ENCODE data around the gene NCOA3. TPM values are rescaled to one million over a fixed set of nuclear protein-coding genes. Genes with fewer than 3 reads are reported as not detected.

NCOA3 gene
- polyA plus RNA-seq, 3 donors, result 13.5 to 21.8 (median 21.3) TPM

DNA sequence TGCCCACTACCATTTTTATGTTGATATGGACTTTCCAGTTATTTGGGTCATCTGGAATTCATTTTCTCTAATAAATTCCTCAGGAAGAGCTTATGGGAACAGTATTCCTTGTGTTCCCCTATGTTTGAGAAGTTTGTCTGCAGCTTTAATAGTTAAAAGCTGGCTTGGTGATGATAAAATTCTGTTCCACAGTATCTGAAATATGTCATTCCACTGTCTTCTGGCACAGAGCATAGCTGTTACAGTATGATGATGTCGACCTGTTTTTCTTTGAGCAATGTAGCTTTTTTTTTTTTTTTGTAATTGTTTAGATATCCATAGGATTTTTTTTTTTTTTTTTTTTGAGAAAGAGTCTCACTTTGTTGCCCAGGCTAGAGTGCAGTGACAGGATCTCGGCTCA, 43.2 kb downstream of the NCOA3 start:
- H3K79me2 ChIP-seq (ENCODE audit: insufficient read depth, low read length), result peaks cover 87% of the 10 kb centered on the region
- no peak overlapping the region for H2AFZ ChIP-seq (ENCODE audit: insufficient read depth, low read depth, low read length, poor library complexity, severe bottlenecking)
- peaks cover 9 to 15% of the 10 kb centered on the region in 2 donors for H3K4me1 ChIP-seq (ENCODE audit: control insufficient read depth in 1 of 2, insufficient read depth in 2 of 2, low read length in 2 of 2)
- no peak overlapping the region for H3K27ac ChIP-seq (ENCODE audit: low read depth in 1 of 2, low read length in 2 of 2)
- Mint-ChIP-seq H3K27me3 (ENCODE audit: low read depth in 3 of 3) (peaks cover 0 to 3% (median 0%) of the 10 kb centered on the region in 3 donors), H3K9me3 (no peaks in the 10 kb centered on the region), H3K27ac (peak overlapping the region in 3 of 7 donors; percentile 21 to 37 (median 35)), H3K4me3 (no peak overlapping the region), H3K4me1 (peaks cover 19% of the 10 kb centered on the region), H3K36me3 (peaks cover 19 to 41% of the 10 kb centered on the region in 2 donors)
- intact Hi-C loops (cut with micrococcal nuclease), result no loop called here
- no peaks in the 10 kb centered on the region for H3K9me3 ChIP-seq (replicated peaks in 1 of 2; ENCODE audit: control insufficient read depth in 1 of 2, insufficient read depth in 1 of 2, low read length in 2 of 2)
- H3K4me2 ChIP-seq (replicated peaks; ENCODE audit: extremely low read depth, low read length, poor library complexity, severe bottlenecking), result no peak overlapping the region
- no peak overlapping the region for H3K4me3 ChIP-seq (replicated peaks in 1 of 3; ENCODE audit: low read depth in 2 of 3, low read length in 3 of 3)
- DNase-seq, result no peak
- TF ChIP-seq, protein P1, sequence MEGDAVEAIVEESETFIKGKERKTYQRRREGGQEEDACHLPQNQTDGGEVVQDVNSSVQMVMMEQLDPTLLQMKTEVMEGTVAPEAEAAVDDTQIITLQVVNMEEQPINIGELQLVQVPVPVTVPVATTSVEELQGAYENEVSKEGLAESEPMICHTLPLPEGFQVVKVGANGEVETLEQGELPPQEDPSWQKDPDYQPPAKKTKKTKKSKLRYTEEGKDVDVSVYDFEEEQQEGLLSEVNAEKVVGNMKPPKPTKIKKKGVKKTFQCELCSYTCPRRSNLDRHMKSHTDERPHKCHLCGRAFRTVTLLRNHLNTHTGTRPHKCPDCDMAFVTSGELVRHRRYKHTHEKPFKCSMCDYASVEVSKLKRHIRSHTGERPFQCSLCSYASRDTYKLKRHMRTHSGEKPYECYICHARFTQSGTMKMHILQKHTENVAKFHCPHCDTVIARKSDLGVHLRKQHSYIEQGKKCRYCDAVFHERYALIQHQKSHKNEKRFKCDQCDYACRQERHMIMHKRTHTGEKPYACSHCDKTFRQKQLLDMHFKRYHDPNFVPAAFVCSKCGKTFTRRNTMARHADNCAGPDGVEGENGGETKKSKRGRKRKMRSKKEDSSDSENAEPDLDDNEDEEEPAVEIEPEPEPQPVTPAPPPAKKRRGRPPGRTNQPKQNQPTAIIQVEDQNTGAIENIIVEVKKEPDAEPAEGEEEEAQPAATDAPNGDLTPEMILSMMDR (IDR thresholded peaks at IDR 0.05), result no peak
- 100% methylated on average over 1 of the region's 2 CpGs for WGBS (ENCODE audit: insufficient coverage)
- peaks cover 3% of the 10 kb centered on the region in 2 donors for H3K36me3 ChIP-seq (replicated peaks in 1 of 2; ENCODE audit: control insufficient read depth in 1 of 2, insufficient read depth in 2 of 2, low read length in 2 of 2)
- peaks cover 97% of the 10 kb centered on the region for H4K20me1 ChIP-seq (ENCODE audit: insufficient read depth, low read length)
- H3K9ac ChIP-seq (ENCODE audit: insufficient read depth, low read length, poor library complexity, severe bottlenecking), result no peak overlapping the region
- no peaks in the 10 kb centered on the region for H3K27me3 ChIP-seq (ENCODE audit: control insufficient read depth in 2 of 2, insufficient read depth in 2 of 2, low read length in 2 of 2)

DNA sequence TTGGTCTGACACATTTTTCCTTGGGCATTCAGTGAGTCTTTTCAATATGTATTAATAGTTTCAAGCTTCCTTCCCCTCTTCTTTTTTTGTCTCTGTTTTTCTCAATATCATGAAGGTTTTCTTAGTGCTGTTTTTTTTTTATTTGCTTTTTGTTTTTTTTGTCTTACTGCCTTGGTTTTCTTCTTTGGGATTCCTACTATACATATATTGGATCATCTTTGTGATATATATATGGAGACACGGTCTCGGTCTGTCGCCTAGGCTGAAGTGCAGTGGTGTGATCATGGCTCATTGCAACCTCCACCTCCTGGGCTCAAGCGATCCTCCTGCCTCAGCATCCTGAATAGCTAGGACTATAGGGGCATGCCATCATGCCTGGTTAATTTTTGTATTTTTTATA, 43.8 kb downstream of the NCOA3 start:
- H3K4me1 ChIP-seq (ENCODE audit: control insufficient read depth in 1 of 2, insufficient read depth in 2 of 2, low read length in 2 of 2), result peaks cover 9% of the 10 kb centered on the region in 2 donors
- no peak overlapping the region for H3K27ac ChIP-seq (ENCODE audit: low read depth in 1 of 2, low read length in 2 of 2)
- H3K4me1 Mint-ChIP-seq, result peaks cover 14% of the 10 kb centered on the region
- H3K27me3 Mint-ChIP-seq (ENCODE audit: low read depth in 3 of 3), result peaks cover 0 to 3% (median 0%) of the 10 kb centered on the region in 3 donors
- no CpG with 5 or more reads among the region's 4 CpGs for WGBS (ENCODE audit: insufficient coverage)
- no peak for DNase-seq
- intact Hi-C loops (cut with micrococcal nuclease), result no loop called here
- peaks cover 19 to 46% of the 10 kb centered on the region in 2 donors for H3K36me3 Mint-ChIP-seq
- H3K4me2 ChIP-seq (replicated peaks; ENCODE audit: extremely low read depth, low read length, poor library complexity, severe bottlenecking), result no peak overlapping the region
- H3K27me3 ChIP-seq (ENCODE audit: control insufficient read depth in 2 of 2, insufficient read depth in 2 of 2, low read length in 2 of 2), result no peaks in the 10 kb centered on the region
- no peak overlapping the region for H3K4me3 Mint-ChIP-seq
- peaks cover 3% of the 10 kb centered on the region in 2 donors for H3K36me3 ChIP-seq (replicated peaks in 1 of 2; ENCODE audit: control insufficient read depth in 1 of 2, insufficient read depth in 2 of 2, low read length in 2 of 2)
- peaks cover 87% of the 10 kb centered on the region for H3K79me2 ChIP-seq (ENCODE audit: insufficient read depth, low read length)
- H3K9ac ChIP-seq (ENCODE audit: insufficient read depth, low read length, poor library complexity, severe bottlenecking), result no peak overlapping the region
- H2AFZ ChIP-seq (ENCODE audit: insufficient read depth, low read depth, low read length, poor library complexity, severe bottlenecking), result no peak overlapping the region
- no peak overlapping the region for H3K4me3 ChIP-seq (replicated peaks in 1 of 3; ENCODE audit: low read depth in 2 of 3, low read length in 3 of 3)
- TF ChIP-seq, protein P1 (IDR thresholded peaks at IDR 0.05), result no peak
- peak overlapping the region in 2 of 7 donors; percentile 9 to 47 for H3K27ac Mint-ChIP-seq
- no peaks in the 10 kb centered on the region for H3K9me3 ChIP-seq (replicated peaks in 1 of 2; ENCODE audit: control insufficient read depth in 1 of 2, insufficient read depth in 1 of 2, low read length in 2 of 2)
- peaks cover 97% of the 10 kb centered on the region for H4K20me1 ChIP-seq (ENCODE audit: insufficient read depth, low read length)
- H3K9me3 Mint-ChIP-seq, result no peaks in the 10 kb centered on the region

Data from CD14-positive monocyte (primary cell).